CD4-positive, alpha-beta T cell (primary cell): ENCODE data around the gene MCC. TPM values are rescaled to one million over a fixed set of nuclear protein-coding genes. Genes with fewer than 3 reads are reported as not detected.

Source experiments
- ATAC-seq: fragments of 200-7000 bp; cut with Tn5 transposase; one replicate; pipeline ENCODE4 v1.10.0; 2022; ENCODE audit warnings: mild to moderate bottlenecking; ENCODE audit not compliant: poor library complexity
- CTCF ChIA-PET: fragments of 350-600 bp; sonication (Branson Sonifier 250); formaldehyde crosslinking; loops from one replicate; lab custom pipeline; 2021; ENCODE audit warnings: antibody characterized with exemption, inconsistent platforms; lab: Charles Lee
- POLR2A ChIA-PET: fragments of 350-600 bp; sonication (Branson Sonifier 250); formaldehyde crosslinking; loops from one replicate; lab custom pipeline; 2021; ENCODE audit warnings: antibody characterized with exemption, inconsistent platforms; lab: Charles Lee
- DNase-seq, 14 experiments: peaks; one replicate each; pipeline ENCODE4 v3.0.0-alpha.2; 2013 to 2020; ENCODE audit warnings: mixed read lengths in 2 of 14
- H3K27ac ChIP-seq, 2 donors: one replicate each; pipeline versions ENCODE4 v1.5.1 to v1.7.0; 2013; ENCODE audit warnings: low read length in 2 of 2, low read depth in 1 of 2, mild to moderate bottlenecking in 1 of 2
- H3K27me3 ChIP-seq, 2 experiments: 1 replicate in 1 of 2; 2 replicates in 1 of 2; pipeline versions ENCODE4 v1.6.1 to v1.7.0; 2013; ENCODE audit warnings: low read length in 2 of 2, control low read depth in 1 of 2, mild to moderate bottlenecking in 1 of 2, moderate library complexity in 1 of 2; ENCODE audit not compliant: insufficient read depth in 2 of 2, control insufficient read depth in 1 of 2
- H3K36me3 ChIP-seq: one replicate; pipeline ENCODE4 v1.6.1; 2013; ENCODE audit warnings: low read length, control low read depth; ENCODE audit not compliant: insufficient read depth
- H3K4me1 ChIP-seq: one replicate; pipeline ENCODE4 v1.6.1; 2013; ENCODE audit warnings: low read length, control low read depth; ENCODE audit not compliant: insufficient read depth
- H3K4me3 ChIP-seq: one replicate; pipeline ENCODE4 v1.5.1; 2013; ENCODE audit warnings: mild to moderate bottlenecking, low read length, moderate library complexity
- H3K9me3 ChIP-seq, 2 experiments: 1 replicate in 1 of 2; 2 replicates in 1 of 2; pipeline versions ENCODE4 v1.6.1 to v1.7.0; 2013; ENCODE audit warnings: low read length in 2 of 2, mild to moderate bottlenecking in 2 of 2, control low read depth in 1 of 2, moderate library complexity in 1 of 2; ENCODE audit not compliant: control insufficient read depth in 1 of 2, insufficient read depth in 1 of 2
- H3K27ac Mint-ChIP-seq: one replicate; pipeline ENCODE4 v1.8.0; 2020; ENCODE audit warnings: mixed read lengths
- H3K27me3 Mint-ChIP-seq: one replicate; pipeline ENCODE4 v1.8.0; 2021; ENCODE audit warnings: mixed read lengths
- H3K36me3 Mint-ChIP-seq: one replicate; pipeline ENCODE4 v1.8.0; 2021; ENCODE audit warnings: low read depth, mixed read lengths
- H3K4me1 Mint-ChIP-seq: one replicate; pipeline ENCODE4 v1.8.0; 2021; ENCODE audit warnings: low read depth, mixed read lengths
- H3K4me3 Mint-ChIP-seq: one replicate; pipeline ENCODE4 v1.8.0; 2020; ENCODE audit warnings: mild to moderate bottlenecking, mixed read lengths
- H3K9me3 Mint-ChIP-seq: one replicate; pipeline ENCODE4 v1.8.0; 2020; ENCODE audit warnings: mixed read lengths
- intact Hi-C, 2 experiments: fragments of 100-400 bp; cut with DNase I in 1 of 2; cut with micrococcal nuclease in 1 of 2; formaldehyde crosslinking; loops; one replicate each; pipeline versions ENCODE4 v1.15.1 to v1.9.0; 2023 to 2025; cut with DNase I, micrococcal nuclease
- total RNA-seq, 174 experiments: library from RNA in 2 of 174; stranded (reverse) in 2 of 174; gene quantifications; one replicate each; pipeline ENCODE4 v1.2.3 and lab custom pipeline; 2021 to 2026
- TF ChIP-seq, protein P1 (sequence below): fragments of 200-600 bp; IDR thresholded peaks from one replicate; pipeline ENCODE4 v1.8.0; 2022; ENCODE audit warnings: antibody characterized with exemption, mild to moderate bottlenecking

Gene MCC
- total RNA-seq, 2 experiments from 2014 or later: 3.2 to 3.3 TPM

DNA sequence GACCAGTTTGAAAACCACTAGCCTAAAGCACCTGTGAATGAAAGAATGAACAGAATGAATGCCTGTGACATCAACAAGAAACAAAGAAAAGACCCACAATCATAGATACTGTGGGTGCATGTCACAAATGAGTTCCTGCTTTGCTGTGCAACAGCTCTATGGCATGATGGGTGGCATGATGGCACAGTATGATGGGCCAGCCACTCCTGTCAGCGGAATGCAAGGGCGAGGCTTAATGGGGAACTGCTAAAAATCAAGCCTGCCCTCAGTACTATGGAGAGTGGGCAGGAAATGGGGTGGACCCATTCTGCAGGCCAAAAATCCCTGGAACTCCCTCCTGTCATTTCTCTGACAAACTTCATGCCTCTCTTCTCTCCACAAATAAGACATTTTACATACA lies 422.6 kb downstream of the MCC start:
- Mint-ChIP-seq H3K27ac (no peak overlapping the region), H3K4me3 (no peak overlapping the region), H3K27me3 (no peaks in the 10 kb centered on the region), H3K9me3 (no peaks in the 10 kb centered on the region), H3K36me3 (no peaks in the 10 kb centered on the region), H3K4me1 (peaks cover 35% of the 10 kb centered on the region)
- ATAC-seq: no peak
- DNase-seq: no peak
- Histone ChIP-seq H3K36me3 (no peaks in the 10 kb centered on the region), H3K27me3 (no peaks in the 10 kb centered on the region), H3K9me3 (peaks cover 0 to 3% of the 10 kb centered on the region in 2 experiments), H3K4me1 (peaks cover 38% of the 10 kb centered on the region), H3K27ac (no peak overlapping the region), H3K4me3 (no peak overlapping the region)
- ChIA-PET POLR2A (no interaction called here), CTCF (no interaction called here)
- intact Hi-C loops: no loop called here
- TF ChIP-seq, protein P1, sequence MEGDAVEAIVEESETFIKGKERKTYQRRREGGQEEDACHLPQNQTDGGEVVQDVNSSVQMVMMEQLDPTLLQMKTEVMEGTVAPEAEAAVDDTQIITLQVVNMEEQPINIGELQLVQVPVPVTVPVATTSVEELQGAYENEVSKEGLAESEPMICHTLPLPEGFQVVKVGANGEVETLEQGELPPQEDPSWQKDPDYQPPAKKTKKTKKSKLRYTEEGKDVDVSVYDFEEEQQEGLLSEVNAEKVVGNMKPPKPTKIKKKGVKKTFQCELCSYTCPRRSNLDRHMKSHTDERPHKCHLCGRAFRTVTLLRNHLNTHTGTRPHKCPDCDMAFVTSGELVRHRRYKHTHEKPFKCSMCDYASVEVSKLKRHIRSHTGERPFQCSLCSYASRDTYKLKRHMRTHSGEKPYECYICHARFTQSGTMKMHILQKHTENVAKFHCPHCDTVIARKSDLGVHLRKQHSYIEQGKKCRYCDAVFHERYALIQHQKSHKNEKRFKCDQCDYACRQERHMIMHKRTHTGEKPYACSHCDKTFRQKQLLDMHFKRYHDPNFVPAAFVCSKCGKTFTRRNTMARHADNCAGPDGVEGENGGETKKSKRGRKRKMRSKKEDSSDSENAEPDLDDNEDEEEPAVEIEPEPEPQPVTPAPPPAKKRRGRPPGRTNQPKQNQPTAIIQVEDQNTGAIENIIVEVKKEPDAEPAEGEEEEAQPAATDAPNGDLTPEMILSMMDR: no peak

DNA sequence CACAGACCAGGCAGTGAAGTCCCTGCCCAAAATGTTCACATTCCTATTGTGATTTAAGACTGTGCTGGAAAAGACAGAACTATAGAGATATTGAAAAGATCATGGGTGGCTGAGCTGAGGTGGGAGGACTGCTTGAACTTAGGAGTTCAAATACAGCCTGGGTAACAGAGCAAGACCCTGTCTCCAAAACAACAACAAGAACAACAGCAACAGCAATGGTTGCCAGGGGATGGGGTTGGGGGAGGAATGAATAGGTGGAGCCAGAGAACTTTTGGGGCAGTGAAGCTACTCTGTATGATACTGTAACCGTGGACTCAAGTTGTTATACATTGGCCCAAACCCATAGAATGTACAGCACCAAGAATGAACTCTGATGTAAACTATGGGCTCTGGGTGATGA lies 423.4 kb downstream of the MCC start:
- no peak overlapping the region for H3K27ac Mint-ChIP-seq
- H3K4me1 Mint-ChIP-seq: peaks cover 40% of the 10 kb centered on the region
- no peaks in the 10 kb centered on the region for H3K9me3 Mint-ChIP-seq
- CTCF ChIA-PET: no interaction called here
- H3K9me3 ChIP-seq: peaks cover 0 to 3% of the 10 kb centered on the region in 2 experiments
- no peaks in the 10 kb centered on the region for H3K27me3 ChIP-seq
- intact Hi-C loops: loop anchor here in 1 of 2 experiments (5.0 kb wide), 1 partner anchor 43 kb away; no protein-coding TSS in a partner anchor
- H3K4me1 ChIP-seq: peaks cover 38% of the 10 kb centered on the region
- no peak overlapping the region for H3K4me3 Mint-ChIP-seq
- POLR2A ChIA-PET: no interaction called here
- H3K36me3 Mint-ChIP-seq: no peaks in the 10 kb centered on the region
- no peak overlapping the region for H3K27ac ChIP-seq
- DNase-seq (no peak), ATAC-seq (no peak)
- TF ChIP-seq, protein P1: no peak
- H3K27me3 Mint-ChIP-seq: no peaks in the 10 kb centered on the region
- H3K4me3 ChIP-seq: no peak overlapping the region
- H3K36me3 ChIP-seq: no peaks in the 10 kb centered on the region

DNA sequence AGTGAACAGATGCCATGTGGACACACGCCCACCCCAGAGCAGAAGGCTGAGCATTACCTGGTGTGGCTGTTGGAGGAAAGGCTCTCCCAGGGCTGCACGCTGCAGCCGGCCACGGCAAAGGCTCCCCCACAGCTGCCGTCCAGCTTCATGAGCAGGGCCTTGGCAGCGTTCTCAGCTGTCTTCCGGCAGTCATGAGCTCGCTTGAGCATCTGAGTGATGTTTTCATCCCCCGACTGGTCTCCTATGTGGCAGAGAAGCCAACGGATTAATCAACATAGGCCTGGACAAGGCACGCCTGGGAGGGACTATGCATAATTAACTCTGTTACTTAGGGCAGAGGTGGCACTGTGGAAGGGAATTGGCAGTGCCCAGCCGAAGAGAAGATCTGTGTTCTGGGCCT lies 424.3 kb downstream of the MCC start:
- Mint-ChIP-seq H3K4me3 (no peak overlapping the region), H3K9me3 (no peaks in the 10 kb centered on the region), H3K27me3 (no peaks in the 10 kb centered on the region), H3K4me1 (peaks cover 48% of the 10 kb centered on the region), H3K36me3 (no peaks in the 10 kb centered on the region), H3K27ac (no peak overlapping the region)
- ATAC-seq (no peak), DNase-seq (no peak)
- intact Hi-C loops: loop anchor here in 1 of 2 experiments (5.0 kb wide), 1 partner anchor 42 kb away; no protein-coding TSS in a partner anchor
- ChIA-PET CTCF (no interaction called here), POLR2A (interaction anchor here (1.1 kb wide), 1 partner anchor 9 kb away, joined by 3 read pairs; no protein-coding TSS in a partner anchor)
- Histone ChIP-seq H3K27me3 (no peaks in the 10 kb centered on the region), H3K9me3 (peaks cover 0 to 3% of the 10 kb centered on the region in 2 experiments), H3K36me3 (no peaks in the 10 kb centered on the region), H3K4me1 (peaks cover 46% of the 10 kb centered on the region), H3K27ac (no peak overlapping the region), H3K4me3 (no peak overlapping the region)
- TF ChIP-seq, protein P1: no peak
